Bronchial epithelial cell (primary cell): Measurements from ENCODE around the gene HYAL3. TPM values are rescaled to one million over a fixed set of nuclear protein-coding genes. Genes with fewer than 3 reads are reported as not detected.
A peak's percentile ranks its signal among the peaks of the same experiment; 100 is the strongest.
"Not testable (repeated sequence)": the region's sequence is repeated elsewhere in the genome, so short reads cannot be mapped to it uniquely, and the experiment has no call there.

Experiments used
- DNase-seq: peaks from one replicate; pipeline ENCODE4 v3.0.0-alpha.2; 2010; ENCODE audit warnings: low read depth
- FAIRE-seq: peaks from 2 replicates; lab custom pipeline; 2011; peaks lifted over from hg19 to GRCh38; lab: Jason Lieb, UNC
- H3K27me3 ChIP-seq: 2 replicates; pipeline ENCODE4 v1.5.1; 2011; ENCODE audit warnings: low read length; ENCODE audit not compliant: control insufficient read depth, insufficient read depth
- H3K36me3 ChIP-seq: 2 replicates; pipeline ENCODE4 v1.5.1; 2011; ENCODE audit warnings: low read length; ENCODE audit not compliant: control insufficient read depth, insufficient read depth
- H3K4me3 ChIP-seq: 2 replicates; pipeline ENCODE4 v1.5.1; 2011; ENCODE audit warnings: mild to moderate bottlenecking, low read depth, low read length, control low read depth
- total RNA-seq: library from RNA; depleted of rRNA; stranded (reverse); fragments of >200 nt; gene quantifications from 2 replicates; pipeline ENCODE4 v1.2.1, GENCODE V29; 2014
- TF ChIP-seq, protein P1 (sequence below): IDR thresholded peaks from 2 replicates; pipeline ENCODE4 v1.5.1; 2011; ENCODE audit warnings: mild to moderate bottlenecking, moderate library complexity, low read length, control low read depth, inconsistent platforms; ENCODE audit not compliant: insufficient read depth, severe bottlenecking

The HYAL3 gene
- total RNA-seq, 1 donor from 2014 or later: 6.6 TPM

DNA sequence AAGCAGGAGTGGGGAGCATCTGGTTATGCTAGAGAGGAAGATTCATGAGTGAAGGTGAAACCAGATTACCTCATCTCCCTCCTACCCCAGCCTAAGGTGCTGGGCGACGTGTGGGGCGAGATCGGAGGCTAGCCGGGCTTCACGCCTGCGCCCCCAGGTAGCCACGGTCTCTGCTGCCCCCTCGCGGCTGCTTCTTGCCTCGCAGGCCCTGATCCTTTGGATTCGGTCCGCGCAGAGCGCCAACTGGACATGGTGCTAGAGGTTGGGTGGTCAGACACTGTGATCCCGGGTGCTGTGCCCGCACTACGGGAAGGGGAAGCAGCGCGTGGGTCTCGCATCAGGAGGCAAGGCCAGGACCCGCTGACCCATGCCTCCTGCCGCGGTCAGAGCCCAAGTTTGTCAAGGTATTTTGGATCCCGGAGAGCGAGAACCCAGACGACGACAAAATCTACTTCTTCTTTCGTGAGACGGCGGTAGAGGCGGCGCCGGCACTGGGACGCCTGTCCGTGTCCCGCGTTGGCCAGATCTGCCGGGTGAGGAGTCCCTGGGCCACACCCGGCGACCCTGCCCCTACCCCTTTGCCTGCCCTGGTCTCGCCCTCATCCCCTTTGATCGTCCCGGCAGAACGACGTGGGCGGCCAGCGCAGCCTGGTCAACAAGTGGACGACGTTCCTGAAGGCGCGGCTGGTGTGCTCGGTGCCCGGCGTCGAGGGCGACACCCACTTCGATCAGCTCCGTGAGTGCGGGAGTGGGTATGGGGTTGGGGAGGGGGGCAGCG, 26.1 kb downstream of the HYAL3 start:
- no peaks in the 10 kb centered on the region for H3K36me3 ChIP-seq
- TF ChIP-seq, protein P1, sequence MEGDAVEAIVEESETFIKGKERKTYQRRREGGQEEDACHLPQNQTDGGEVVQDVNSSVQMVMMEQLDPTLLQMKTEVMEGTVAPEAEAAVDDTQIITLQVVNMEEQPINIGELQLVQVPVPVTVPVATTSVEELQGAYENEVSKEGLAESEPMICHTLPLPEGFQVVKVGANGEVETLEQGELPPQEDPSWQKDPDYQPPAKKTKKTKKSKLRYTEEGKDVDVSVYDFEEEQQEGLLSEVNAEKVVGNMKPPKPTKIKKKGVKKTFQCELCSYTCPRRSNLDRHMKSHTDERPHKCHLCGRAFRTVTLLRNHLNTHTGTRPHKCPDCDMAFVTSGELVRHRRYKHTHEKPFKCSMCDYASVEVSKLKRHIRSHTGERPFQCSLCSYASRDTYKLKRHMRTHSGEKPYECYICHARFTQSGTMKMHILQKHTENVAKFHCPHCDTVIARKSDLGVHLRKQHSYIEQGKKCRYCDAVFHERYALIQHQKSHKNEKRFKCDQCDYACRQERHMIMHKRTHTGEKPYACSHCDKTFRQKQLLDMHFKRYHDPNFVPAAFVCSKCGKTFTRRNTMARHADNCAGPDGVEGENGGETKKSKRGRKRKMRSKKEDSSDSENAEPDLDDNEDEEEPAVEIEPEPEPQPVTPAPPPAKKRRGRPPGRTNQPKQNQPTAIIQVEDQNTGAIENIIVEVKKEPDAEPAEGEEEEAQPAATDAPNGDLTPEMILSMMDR: peak; percentile 98
- FAIRE-seq (no peak), DNase-seq (peak; percentile 62)
- no peak overlapping the region for H3K4me3 ChIP-seq
- H3K27me3 ChIP-seq: no peaks in the 10 kb centered on the region

DNA sequence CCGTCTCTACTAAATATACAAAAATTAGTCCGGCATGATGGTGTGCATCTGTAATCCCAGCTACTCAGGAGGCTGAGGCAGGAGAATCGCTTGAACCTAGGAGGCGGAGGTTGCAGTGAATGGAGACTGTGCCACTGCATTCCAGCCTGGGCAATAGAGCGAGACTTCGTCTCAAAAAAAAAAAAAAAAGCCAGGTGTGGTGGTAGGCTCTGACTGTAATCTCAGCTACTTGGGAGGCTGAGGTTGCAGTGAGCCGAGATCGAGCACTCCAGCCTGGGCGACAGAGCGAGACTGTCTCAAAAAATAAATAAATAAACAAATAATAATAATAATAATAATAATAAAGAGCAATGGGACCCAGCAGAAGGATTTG, 26.7 kb downstream of the HYAL3 start:
- not testable (repeated sequence) for FAIRE-seq, H3K27me3 ChIP-seq, H3K36me3 ChIP-seq, H3K4me3 ChIP-seq, DNase-seq

DNA sequence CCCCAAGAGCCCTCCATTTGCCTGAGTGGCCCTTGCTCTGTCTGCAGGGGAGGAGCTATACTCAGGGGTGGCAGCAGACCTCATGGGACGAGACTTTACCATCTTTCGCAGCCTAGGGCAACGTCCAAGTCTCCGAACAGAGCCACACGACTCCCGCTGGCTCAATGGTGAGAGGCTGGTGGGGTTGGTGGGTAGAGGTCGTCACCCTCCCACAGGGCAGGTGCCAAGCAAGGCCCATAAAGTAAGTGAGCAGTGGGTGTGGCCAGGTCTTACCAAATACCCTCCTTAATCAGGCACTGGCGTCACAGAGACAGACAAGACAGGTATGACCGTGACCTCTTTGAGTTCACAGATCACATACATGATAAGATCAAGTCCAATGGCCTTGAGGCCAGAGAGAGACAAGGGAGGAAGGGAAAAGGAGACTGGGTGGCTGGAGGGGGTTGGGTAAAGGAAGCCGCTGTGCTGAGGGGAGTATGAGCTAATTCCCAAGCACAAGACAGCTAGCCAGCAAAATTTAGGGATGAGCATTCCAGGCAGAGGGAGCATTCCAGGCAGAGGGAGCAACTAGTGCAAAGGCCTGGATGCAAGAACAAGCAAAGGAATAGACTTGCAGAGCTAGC, 27.8 kb downstream of the HYAL3 start:
- TF ChIP-seq, protein P1: no peak
- H3K36me3 ChIP-seq: no peaks in the 10 kb centered on the region
- DNase-seq (no peak), FAIRE-seq (no peak)
- no peak overlapping the region for H3K4me3 ChIP-seq
- H3K27me3 ChIP-seq: no peaks in the 10 kb centered on the region

DNA sequence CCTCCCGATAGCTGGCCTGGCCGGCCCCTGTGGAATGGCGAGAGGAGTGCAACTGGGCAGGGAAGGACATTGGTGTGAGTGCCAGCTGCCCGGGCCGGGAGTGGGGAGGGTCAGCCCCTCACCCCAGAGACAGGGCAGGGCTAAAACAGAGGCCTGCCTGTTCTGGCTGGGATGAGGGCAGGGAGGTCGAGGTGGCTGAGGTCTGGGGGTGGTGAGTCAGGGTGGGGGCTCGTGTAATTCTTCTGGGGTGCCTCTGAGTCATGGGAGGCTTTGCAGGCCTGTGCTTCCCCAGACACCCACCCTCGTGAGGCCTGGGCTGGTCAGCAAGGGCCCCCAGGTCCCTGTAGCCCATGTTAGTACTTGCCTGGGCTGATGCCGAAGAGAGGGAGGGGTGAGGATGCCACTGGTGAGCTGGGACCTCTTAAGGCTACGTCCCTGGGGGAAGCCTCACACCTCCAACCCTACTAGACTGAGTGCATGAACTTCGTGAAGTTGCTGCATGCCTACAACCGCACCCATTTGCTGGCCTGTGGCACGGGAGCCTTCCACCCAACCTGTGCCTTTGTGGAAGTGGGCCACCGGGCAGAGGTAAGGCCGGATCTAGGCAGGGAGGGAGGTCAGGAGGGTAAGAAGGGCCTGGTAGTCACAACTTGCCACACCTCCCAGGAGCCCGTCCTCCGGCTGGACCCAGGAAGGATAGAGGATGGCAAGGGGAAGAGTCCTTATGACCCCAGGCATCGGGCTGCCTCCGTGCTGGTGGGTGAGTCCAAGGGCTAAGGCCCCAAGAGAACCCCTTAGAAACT, 28.6 kb downstream of the HYAL3 start:
- Histone ChIP-seq H3K4me3 (no peak overlapping the region), H3K27me3 (no peaks in the 10 kb centered on the region), H3K36me3 (no peaks in the 10 kb centered on the region)
- DNase-seq (no peak), FAIRE-seq (no peak)
- TF ChIP-seq, protein P1: no peak

DNA sequence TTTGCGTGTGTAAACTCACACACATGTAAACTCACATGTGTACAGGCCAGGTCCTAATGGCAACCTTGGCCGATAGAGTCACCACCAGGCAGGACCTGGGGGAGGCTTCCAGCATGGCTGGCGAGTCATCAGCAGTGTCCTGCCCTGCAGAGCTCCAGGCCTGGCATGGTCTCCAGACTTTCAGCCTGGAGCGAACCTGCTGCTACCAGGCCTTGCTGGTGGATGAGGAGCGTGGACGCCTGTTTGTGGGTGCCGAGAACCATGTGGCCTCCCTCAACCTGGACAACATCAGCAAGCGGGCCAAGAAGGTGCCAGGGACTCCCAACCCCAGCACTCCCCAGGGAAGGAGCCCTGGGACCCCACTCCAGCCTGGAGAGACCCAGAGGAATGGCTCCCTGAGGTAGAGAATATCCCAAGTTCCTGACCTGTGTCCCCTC, 29.2 kb downstream of the HYAL3 start:
- DNase-seq: peak; percentile 63
- FAIRE-seq: no peak
- Histone ChIP-seq H3K27me3 (no peaks in the 10 kb centered on the region), H3K4me3 (no peak overlapping the region), H3K36me3 (no peaks in the 10 kb centered on the region)
- TF ChIP-seq, protein P1: no peak

DNA sequence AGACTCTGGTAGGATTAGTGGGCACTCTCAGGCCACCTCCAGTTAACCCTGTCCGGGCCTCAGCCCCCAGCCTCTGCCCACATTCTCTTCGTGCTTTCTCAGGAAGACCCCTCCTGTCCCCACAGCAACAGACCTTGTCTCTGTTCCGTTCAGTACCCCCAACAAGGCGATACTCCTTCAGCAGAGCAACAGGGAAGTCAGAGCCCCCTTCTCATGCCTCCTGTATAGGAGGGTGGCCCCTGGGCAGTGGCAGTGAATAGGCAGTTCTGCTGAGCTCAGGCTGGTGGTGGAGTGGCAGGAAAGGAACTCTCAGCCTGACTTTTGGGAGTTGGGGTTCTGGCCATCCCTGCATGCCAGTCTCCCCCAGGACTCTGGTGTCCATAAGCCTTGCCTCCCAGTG, 29.7 kb downstream of the HYAL3 start:
- FAIRE-seq: no peak
- no peak for DNase-seq
- H3K4me3 ChIP-seq: no peak overlapping the region
- TF ChIP-seq, protein P1: no peak
- H3K27me3 ChIP-seq: no peaks in the 10 kb centered on the region
- H3K36me3 ChIP-seq: no peaks in the 10 kb centered on the region
